ENCODE results near the gene HBG1.

DNA sequence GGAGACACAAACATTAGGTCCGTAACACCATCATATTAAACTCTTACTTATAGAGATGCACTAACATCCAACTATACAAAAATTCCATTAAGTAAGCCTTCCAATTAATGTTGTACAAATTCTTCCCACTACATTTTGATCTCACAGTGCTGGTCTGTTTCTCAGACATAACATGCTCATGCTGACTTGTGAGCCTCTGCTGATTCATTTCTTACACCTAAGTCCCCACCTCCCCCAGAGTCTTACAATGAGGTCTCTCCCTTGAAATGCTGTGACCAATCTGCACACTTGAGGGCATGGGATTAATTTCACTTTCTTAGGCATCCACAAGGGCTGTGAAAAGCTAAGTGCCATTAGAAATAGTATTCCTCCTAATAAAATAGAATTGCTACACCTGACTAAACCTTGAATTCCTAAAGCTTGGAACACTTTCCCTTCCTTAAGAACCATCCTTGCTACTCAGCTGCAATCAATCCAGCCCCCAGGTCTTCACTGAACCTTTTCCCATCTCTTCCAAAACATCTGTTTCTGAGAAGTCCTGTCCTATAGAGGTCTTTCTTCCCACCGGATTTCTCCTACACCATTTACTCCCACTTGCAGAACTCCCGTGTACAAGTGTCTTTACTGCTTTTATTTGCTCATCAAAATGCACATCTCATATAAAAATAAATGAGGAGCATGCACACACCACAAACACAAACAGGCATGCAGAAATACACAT, 2.0 kb downstream of the HBG1 start:
- TF ChIP-seq, protein P1, sequence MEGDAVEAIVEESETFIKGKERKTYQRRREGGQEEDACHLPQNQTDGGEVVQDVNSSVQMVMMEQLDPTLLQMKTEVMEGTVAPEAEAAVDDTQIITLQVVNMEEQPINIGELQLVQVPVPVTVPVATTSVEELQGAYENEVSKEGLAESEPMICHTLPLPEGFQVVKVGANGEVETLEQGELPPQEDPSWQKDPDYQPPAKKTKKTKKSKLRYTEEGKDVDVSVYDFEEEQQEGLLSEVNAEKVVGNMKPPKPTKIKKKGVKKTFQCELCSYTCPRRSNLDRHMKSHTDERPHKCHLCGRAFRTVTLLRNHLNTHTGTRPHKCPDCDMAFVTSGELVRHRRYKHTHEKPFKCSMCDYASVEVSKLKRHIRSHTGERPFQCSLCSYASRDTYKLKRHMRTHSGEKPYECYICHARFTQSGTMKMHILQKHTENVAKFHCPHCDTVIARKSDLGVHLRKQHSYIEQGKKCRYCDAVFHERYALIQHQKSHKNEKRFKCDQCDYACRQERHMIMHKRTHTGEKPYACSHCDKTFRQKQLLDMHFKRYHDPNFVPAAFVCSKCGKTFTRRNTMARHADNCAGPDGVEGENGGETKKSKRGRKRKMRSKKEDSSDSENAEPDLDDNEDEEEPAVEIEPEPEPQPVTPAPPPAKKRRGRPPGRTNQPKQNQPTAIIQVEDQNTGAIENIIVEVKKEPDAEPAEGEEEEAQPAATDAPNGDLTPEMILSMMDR (conservative IDR thresholded peaks at IDR 0.05; ENCODE audit: low read depth, low read length): no peak
- no peak for TF ChIP-seq EZH2 (IDR thresholded peaks at IDR 0.05; ENCODE audit: low read length, unreplicated experiment)
